ENCODE measurements around the gene COPZ2. TPM values are rescaled to one million over a fixed set of nuclear protein-coding genes. Genes with fewer than 3 reads are reported as not detected.

Gene COPZ2
- total RNA-seq, 1 experiment from 2014 or later: not detected

DNA sequence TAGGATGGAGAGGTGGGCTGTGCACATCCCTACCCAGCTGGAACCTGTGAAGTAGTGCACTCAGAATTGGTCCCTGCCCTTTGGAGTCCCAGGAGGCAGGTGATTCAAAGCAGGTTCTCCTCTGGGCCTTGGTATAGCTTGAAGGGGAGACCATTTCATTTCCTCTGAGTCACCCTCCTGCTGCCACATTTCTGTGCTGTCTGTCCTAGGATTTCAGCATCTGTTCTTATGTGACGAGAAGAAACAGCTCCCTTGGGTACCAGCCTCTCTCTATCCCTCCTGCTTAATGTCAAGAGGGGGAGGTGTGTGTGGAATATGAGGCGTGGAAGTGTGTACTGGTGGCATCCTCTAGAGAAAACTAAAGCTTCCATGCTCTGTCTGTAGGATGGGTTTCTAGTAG, 5.6 kb upstream of the COPZ2 start:
- Histone ChIP-seq H3K9ac (ENCODE audit: low read length) (no peak overlapping the region), H3K27me3 (ENCODE audit: insufficient read depth, low read length) (no peaks in the 10 kb centered on the region), H3K4me1 (ENCODE audit: control insufficient read depth in 1 of 2, insufficient read depth in 2 of 2, low read length in 2 of 2) (peaks cover 8 to 28% of the 10 kb centered on the region in 2 experiments), H3K79me2 (ENCODE audit: insufficient read depth, low read length) (no peaks in the 10 kb centered on the region), H2AFZ (ENCODE audit: low read depth, low read length, poor library complexity, severe bottlenecking) (no peak overlapping the region), H3K9me2 (ENCODE audit: insufficient read depth) (no peaks in the 10 kb centered on the region), H3K36me3 (ENCODE audit: control insufficient read depth in 1 of 2, insufficient read depth in 2 of 2, low read length in 2 of 2) (no peaks in the 10 kb centered on the region), H3K4me2 (ENCODE audit: low read length) (no peak overlapping the region), H3K9me3 (ENCODE audit: control insufficient read depth in 1 of 2, insufficient read depth in 1 of 2, low read depth in 1 of 2, low read length in 2 of 2) (no peaks in the 10 kb centered on the region), H4K20me1 (ENCODE audit: insufficient read depth) (no peaks in the 10 kb centered on the region), H3K27ac (ENCODE audit: low read depth, low read length) (no peak overlapping the region), H3K4me3 (replicated peaks in 1 of 2; ENCODE audit: low read depth in 1 of 2, low read length in 2 of 2) (no peak overlapping the region)
- ChIA-PET POLR2A (no interaction called here), CTCF (interaction anchor here (1.2 to 4.8 kb wide), 2 partner anchors 17 to 37 kb away, joined by 5 to 38 read pairs; no protein-coding TSS in a partner anchor), RAD21 (ENCODE audit: low non-redundant PET in 1 of 2, low total read pairs in 2 of 2, uncharacterized antibody in 2 of 2, unreplicated experiment in 2 of 2) (no interaction called here)
- intact Hi-C loops (cut with micrococcal nuclease): no loop called here
- ATAC-seq (no peak), DNase-seq (ENCODE audit: low read depth, low spot score) (no peak)
- BruUV-seq (replicated peaks): no TSS peak
- TF ChIP-seq SP1 (IDR thresholded peaks at IDR 0.05; ENCODE audit: low read depth) (no peak), EZH2 (IDR thresholded peaks at IDR 0.05) (no peak)
- TF ChIP-seq, protein P1, sequence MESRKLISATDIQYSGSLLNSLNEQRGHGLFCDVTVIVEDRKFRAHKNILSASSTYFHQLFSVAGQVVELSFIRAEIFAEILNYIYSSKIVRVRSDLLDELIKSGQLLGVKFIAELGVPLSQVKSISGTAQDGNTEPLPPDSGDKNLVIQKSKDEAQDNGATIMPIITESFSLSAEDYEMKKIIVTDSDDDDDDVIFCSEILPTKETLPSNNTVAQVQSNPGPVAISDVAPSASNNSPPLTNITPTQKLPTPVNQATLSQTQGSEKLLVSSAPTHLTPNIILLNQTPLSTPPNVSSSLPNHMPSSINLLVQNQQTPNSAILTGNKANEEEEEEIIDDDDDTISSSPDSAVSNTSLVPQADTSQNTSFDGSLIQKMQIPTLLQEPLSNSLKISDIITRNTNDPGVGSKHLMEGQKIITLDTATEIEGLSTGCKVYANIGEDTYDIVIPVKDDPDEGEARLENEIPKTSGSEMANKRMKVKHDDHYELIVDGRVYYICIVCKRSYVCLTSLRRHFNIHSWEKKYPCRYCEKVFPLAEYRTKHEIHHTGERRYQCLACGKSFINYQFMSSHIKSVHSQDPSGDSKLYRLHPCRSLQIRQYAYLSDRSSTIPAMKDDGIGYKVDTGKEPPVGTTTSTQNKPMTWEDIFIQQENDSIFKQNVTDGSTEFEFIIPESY (IDR thresholded peaks at IDR 0.05; ENCODE audit: extremely low read depth, insufficient replicate concordance, low read length): no peak

DNA sequence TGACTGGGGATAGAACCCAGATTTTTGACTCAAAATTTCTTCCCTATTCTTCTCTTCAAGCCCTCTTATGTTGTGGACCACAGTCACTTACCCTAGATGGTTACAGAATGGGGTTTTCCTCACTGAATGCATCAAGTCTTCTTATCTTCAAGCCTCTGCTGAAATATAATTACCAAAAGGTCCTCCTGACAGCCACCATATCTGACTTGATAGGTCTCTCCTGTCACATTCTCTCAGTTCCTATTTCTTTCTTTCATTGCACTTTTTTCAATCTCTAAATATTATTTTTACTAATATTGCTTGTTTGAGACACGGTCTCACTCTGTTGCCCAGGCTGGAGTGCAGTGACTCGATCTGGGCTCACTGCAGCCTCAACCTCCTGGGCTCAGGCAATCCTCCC, 1.1 kb upstream of the COPZ2 start:
- ChIA-PET CTCF (no interaction called here), POLR2A (no interaction called here), RAD21 (ENCODE audit: low non-redundant PET in 1 of 2, low total read pairs in 2 of 2, uncharacterized antibody in 2 of 2, unreplicated experiment in 2 of 2) (no interaction called here)
- Histone ChIP-seq H4K20me1 (ENCODE audit: insufficient read depth) (no peaks in the 10 kb centered on the region), H3K4me1 (ENCODE audit: control insufficient read depth in 1 of 2, insufficient read depth in 2 of 2, low read length in 2 of 2) (no peaks in the 10 kb centered on the region), H3K79me2 (ENCODE audit: insufficient read depth, low read length) (no peaks in the 10 kb centered on the region), H3K9ac (ENCODE audit: low read length) (no peak overlapping the region), H3K27ac (ENCODE audit: low read depth, low read length) (no peak overlapping the region), H2AFZ (ENCODE audit: low read depth, low read length, poor library complexity, severe bottlenecking) (no peak overlapping the region), H3K4me2 (ENCODE audit: low read length) (no peak overlapping the region), H3K4me3 (replicated peaks in 1 of 2; ENCODE audit: low read depth in 1 of 2, low read length in 2 of 2) (no peak overlapping the region), H3K36me3 (ENCODE audit: control insufficient read depth in 1 of 2, insufficient read depth in 2 of 2, low read length in 2 of 2) (no peaks in the 10 kb centered on the region), H3K27me3 (ENCODE audit: insufficient read depth, low read length) (no peaks in the 10 kb centered on the region), H3K9me2 (ENCODE audit: insufficient read depth) (no peaks in the 10 kb centered on the region), H3K9me3 (ENCODE audit: control insufficient read depth in 1 of 2, insufficient read depth in 1 of 2, low read depth in 1 of 2, low read length in 2 of 2) (no peaks in the 10 kb centered on the region)
- ATAC-seq (no peak), DNase-seq (ENCODE audit: low read depth, low spot score) (no peak)
- BruUV-seq (replicated peaks): no TSS peak
- intact Hi-C loops (cut with micrococcal nuclease): no loop called here
- TF ChIP-seq, protein P2, sequence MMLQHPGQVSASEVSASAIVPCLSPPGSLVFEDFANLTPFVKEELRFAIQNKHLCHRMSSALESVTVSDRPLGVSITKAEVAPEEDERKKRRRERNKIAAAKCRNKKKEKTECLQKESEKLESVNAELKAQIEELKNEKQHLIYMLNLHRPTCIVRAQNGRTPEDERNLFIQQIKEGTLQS (IDR thresholded peaks at IDR 0.05): no peak
- TF ChIP-seq FOSL1 (IDR thresholded peaks at IDR 0.05; ENCODE audit: low read depth): no peak
- TF ChIP-seq SP1 (IDR thresholded peaks at IDR 0.05; ENCODE audit: low read depth): no peak
- no peak for TF ChIP-seq YY1 (IDR thresholded peaks at IDR 0.05; ENCODE audit: extremely low read depth, insufficient replicate concordance, low read depth, low read length)
- no peak for TF ChIP-seq CBX3 (IDR thresholded peaks at IDR 0.05; ENCODE audit: low read depth)
- no peak for TF ChIP-seq CEBPB (IDR thresholded peaks at IDR 0.05; ENCODE audit: low read depth)
- no peak for TF ChIP-seq POLR2AphosphoS5 (IDR thresholded peaks at IDR 0.05; ENCODE audit: low read depth, low read length)
- TF ChIP-seq, protein P1 (IDR thresholded peaks at IDR 0.05; ENCODE audit: extremely low read depth, insufficient replicate concordance, low read length): no peak
- no peak for TF ChIP-seq JUND (IDR thresholded peaks at IDR 0.05)
- TF ChIP-seq, protein P3, sequence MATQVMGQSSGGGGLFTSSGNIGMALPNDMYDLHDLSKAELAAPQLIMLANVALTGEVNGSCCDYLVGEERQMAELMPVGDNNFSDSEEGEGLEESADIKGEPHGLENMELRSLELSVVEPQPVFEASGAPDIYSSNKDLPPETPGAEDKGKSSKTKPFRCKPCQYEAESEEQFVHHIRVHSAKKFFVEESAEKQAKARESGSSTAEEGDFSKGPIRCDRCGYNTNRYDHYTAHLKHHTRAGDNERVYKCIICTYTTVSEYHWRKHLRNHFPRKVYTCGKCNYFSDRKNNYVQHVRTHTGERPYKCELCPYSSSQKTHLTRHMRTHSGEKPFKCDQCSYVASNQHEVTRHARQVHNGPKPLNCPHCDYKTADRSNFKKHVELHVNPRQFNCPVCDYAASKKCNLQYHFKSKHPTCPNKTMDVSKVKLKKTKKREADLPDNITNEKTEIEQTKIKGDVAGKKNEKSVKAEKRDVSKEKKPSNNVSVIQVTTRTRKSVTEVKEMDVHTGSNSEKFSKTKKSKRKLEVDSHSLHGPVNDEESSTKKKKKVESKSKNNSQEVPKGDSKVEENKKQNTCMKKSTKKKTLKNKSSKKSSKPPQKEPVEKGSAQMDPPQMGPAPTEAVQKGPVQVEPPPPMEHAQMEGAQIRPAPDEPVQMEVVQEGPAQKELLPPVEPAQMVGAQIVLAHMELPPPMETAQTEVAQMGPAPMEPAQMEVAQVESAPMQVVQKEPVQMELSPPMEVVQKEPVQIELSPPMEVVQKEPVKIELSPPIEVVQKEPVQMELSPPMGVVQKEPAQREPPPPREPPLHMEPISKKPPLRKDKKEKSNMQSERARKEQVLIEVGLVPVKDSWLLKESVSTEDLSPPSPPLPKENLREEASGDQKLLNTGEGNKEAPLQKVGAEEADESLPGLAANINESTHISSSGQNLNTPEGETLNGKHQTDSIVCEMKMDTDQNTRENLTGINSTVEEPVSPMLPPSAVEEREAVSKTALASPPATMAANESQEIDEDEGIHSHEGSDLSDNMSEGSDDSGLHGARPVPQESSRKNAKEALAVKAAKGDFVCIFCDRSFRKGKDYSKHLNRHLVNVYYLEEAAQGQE (IDR thresholded peaks at IDR 0.05; ENCODE audit: low read depth): no peak
- no peak for TF ChIP-seq POLR2A (IDR thresholded peaks at IDR 0.05; ENCODE audit: borderline replicate concordance, extremely low read depth, insufficient read depth, insufficient read length)
- TF ChIP-seq SRF (IDR thresholded peaks at IDR 0.05; ENCODE audit: low read depth): no peak

All from HCT116 (cell line).